ENCODE data around the gene ADAMTSL3.

Gene ADAMTSL3

DNA sequence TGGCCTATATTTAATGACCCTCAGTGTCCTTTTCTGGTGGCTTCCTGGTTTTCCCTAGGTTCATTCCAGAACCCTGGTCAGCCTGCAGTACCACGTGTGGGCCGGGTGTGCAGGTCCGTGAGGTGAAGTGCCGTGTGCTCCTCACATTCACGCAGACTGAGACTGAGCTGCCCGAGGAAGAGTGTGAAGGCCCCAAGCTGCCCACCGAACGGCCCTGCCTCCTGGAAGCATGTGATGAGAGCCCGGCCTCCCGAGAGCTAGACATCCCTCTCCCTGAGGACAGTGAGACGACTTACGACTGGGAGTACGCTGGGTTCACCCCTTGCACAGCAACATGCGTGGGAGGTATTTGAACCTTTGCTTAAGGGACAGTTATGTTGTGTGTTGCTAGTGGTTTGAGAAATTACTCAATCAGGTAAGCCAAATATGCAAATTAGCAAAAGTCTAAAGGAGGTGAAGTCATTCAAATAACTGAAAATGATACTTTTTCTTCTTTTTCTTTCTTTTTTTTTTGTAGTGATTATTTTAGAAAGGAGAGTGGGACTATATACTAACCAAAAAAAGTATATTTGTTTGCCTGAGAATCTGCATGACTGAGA lies 259.2 kb downstream of the ADAMTSL3 start:
- no peak for DNase-seq (ENCODE audit: extremely low read depth in 1 of 2, low read depth in 1 of 2)

DNA sequence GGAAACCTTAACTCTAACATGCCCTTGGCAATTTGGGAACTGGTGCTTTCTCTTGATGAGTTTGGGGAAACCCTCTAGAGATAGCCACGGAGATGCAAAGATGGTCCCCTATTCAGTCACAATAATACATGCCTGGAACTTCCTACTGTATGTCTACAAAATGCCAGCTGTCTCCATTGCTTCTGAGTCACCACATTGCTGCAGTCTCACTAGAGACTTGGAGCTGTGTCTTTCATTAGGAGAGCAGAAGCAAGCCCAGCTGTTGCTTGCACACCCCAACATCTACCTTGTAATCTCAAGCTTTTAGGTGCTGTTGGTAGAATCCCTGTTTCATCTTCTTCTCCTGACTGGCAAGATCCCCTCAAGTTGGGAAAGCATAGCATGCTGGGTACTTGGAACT lies 261.0 kb downstream of the ADAMTSL3 start:
- DNase-seq (ENCODE audit: extremely low read depth in 1 of 2, low read depth in 1 of 2) = no peak

DNA sequence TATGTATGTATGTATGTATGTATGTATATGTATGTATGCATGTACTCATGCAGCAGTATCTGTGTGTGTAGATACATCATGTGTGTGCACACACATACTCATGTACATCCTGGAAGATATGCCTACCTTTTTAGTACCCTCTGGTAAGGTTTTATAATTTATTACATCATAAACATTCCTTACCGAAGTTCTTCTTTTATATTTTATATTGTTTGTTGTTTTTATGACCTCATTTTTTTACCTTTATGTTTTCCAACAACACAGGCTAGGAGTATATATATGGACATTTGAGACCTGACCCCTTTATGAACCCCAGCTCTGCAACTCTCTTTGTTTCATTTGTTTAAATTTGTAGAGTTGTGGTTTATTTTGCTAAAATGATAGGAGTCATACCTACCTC lies 263.5 kb downstream of the ADAMTSL3 start:
- no peak for DNase-seq (ENCODE audit: extremely low read depth in 1 of 2, low read depth in 1 of 2)

DNA sequence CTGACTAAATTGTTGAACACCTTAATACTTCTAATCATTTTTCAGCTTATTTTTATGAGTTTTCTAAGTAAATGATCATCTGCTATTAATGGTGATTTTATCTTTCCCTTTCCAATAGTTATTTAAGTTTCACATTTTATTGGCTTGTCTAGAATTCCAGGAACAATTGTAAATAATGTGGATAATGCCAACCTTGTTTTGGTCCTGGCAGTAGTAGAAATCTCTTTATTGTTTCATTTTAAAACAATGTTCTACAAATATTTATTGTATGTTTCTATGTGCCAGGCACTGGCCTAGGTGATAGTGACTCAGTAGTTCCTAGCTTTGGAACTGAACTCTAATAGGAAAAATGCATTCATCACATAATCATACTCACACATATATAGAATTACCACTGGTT lies 264.1 kb downstream of the ADAMTSL3 start:
- no peak for DNase-seq (ENCODE audit: extremely low read depth in 1 of 2, low read depth in 1 of 2)

DNA sequence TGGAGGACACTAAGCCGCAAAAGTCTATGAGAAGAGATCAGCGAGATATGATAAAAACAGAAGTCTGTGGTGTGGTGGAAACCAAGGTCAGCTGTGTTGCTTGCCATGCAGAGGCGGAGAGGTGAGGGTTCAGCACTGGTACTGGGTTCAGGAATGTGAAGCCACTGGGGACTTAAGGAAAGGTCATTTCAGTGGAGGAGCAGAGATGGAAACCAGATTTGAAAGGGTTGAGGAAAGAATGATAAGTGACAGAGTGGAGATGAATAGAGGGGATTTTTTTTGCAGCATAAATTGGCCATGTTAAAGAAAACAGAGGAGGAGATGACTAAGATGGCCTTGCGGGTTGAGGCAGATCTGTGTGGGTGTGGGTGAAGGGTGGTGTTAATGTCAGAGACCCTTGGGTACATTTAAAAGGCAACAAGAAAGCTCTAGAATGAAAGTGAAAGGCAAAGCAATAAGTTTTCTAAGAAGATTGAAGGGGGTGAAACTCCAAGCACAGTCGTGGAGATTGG lies 265.5 kb downstream of the ADAMTSL3 start:
- peak in 1 of 2 donors; percentile 24 for DNase-seq (ENCODE audit: extremely low read depth in 1 of 2, low read depth in 1 of 2)

DNA sequence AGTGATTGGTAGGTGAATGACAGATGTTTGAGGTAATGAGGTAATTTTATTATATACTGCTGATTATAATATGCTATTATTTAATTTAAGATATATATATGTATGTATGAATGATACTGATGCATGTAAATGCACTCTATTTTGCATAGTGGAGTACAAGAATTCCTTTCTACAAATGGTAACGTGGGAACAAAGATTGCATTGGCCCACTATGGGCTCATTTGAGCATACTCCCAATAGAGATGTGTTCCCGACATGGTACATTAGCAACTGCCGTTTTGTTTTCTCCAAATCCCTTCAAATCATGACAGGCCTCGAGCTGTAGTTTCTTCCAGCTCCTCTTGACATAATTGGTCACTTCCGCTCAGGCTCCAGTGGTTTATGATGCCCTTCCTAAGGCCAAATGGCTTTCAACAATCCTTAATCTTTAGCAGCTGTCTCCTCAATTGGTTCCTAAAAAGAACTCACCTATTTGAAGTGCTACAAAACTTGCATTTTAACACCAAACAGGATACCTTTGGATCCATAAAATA lies 266.1 kb downstream of the ADAMTSL3 start:
- DNase-seq (ENCODE audit: extremely low read depth in 1 of 2, low read depth in 1 of 2) = no peak

DNA sequence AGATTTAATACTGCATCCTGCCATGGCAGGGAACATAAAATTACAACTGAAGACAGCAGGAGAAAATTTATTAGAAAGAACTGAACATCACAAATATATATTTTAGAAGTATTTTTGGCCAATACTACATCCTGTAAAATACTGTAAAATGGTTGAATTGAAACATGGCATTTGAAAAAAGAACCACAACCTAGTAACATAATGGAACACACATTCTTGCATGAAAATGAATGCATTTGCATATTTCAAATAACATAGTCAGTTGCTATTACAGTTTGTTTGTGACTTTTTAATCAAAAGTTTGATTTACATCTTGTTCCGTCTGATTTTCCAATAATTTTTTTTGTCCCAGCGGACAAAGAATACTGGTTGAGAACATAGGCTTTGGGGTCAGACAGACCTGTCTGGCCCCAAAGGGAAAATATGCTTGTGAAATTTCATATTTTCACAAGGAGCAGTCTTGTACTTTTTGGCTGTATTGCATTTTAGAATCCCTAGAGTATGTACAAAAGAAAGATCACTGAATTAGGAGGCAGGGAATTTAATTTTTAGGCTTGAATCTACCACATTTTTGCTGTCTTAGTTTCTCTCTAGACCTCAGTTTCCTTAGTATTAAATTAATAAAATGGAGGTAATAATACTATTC lies 268.8 kb downstream of the ADAMTSL3 start:
- DNase-seq (ENCODE audit: extremely low read depth in 1 of 2, low read depth in 1 of 2) = no peak

DNA sequence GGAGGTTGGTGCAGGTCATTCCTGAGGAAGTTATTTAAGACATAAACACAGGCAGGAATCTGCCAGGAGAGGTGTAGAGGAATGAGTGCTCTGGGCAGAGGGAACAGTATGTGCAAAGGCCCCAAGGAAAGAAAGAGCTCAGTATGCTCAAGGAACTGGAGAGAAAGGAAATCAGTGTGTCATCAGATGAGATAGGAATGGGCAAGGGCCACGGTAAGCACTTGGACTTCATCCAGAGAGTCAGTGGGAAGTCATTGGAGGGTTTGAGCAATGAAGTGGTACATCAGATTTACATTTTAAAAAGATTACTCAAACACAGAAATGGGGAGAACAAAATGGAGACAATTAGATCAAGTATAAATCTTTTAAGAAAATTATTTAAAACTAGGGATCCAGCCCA lies 272.2 kb downstream of the ADAMTSL3 start:
- no peak for DNase-seq (ENCODE audit: extremely low read depth in 1 of 2, low read depth in 1 of 2)

DNA sequence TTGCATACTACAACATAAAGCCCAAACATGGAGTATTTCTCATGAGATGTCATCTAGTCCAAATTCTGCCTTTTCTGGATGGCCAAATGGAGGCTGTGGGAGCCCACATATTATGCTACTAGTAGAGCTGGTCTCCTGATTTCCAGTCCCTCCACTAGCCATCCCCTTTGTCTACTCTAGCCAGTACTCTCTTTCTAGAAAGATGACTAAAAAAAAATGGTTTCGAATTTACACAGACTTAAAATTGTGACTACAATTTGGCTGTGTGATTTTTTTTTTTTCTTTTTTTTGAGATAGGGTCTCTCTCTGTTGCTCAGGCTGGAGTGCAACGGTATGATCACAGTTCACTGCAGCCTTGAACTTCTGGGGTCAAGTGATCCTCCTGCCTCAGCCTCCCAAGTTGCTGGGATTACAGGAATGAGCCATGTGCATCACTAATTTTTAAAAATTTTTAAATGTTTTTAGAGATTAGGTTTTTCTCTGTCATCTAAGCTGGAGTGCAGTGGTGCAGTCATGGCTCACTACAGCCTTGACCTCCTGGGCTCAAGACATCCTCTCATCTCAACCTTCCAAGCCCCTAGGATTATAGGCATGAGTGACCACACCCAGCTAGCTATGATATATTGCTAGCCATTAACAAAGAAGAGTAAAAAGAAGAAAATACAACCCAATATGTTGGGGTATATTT lies 273.9 kb downstream of the ADAMTSL3 start:
- DNase-seq (ENCODE audit: extremely low read depth in 1 of 2, low read depth in 1 of 2) = no peak

DNA sequence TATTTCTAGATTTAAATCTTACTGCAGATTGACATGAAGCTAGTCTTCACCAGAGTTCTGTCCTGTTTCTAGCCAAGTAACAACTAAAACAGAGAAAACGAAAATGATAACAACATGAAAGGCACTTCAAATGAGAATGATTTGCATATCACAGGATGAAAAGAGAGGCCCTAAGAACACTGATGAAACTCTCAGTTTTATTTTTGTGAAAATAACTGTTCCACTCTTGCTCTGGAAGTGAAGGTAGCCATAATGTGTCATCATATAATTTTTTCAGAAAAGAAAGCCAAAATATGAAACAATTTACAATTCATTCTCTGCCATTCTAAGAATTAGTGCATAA lies 274.4 kb downstream of the ADAMTSL3 start:
- DNase-seq (ENCODE audit: extremely low read depth in 1 of 2, low read depth in 1 of 2) = no peak

DNA sequence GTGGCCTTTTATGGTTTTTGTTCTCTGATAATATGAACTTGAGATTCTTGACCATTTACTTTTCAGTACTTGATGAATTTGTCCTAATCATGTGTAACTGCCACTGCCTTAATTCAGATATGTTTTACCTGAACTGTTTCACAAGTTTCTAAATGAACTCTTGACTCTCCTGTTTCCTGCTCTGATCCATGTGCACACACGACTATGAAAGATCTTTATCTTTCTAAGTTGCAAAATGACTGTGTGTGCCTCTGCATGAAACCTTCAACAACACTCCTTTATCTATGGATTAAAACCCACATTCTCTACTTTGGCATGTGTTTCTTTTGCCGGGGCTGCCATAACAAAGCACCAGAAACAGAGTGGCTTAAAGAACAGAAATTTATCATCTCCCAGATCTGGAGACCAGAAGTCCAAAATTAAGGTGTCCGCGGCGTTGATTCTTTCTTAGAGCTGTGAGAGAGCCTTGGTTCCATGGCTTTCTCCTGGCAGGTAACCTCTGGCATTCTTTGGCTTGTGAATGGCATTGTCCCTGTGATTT lies 275.0 kb downstream of the ADAMTSL3 start:
- DNase-seq (ENCODE audit: extremely low read depth in 1 of 2, low read depth in 1 of 2) = no peak

DNA sequence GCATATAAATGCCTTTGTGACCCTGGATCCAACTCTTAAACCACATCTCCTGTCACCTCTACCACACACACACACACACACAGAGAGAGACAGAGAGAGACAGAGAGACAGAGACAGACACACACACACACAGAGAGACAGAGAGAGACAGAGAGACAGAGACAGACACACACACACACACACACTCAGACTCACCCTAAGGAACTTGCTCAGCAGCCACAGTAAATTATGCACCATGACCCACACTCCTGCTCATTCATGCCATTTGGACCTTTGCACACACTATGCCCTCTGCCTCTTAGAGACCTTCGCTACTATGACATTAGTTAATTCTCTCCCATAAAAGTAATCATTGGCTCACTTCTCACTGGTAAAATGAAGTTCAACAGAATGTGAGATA lies 275.7 kb downstream of the ADAMTSL3 start:
- DNase-seq (ENCODE audit: extremely low read depth in 1 of 2, low read depth in 1 of 2) = no peak

DNA sequence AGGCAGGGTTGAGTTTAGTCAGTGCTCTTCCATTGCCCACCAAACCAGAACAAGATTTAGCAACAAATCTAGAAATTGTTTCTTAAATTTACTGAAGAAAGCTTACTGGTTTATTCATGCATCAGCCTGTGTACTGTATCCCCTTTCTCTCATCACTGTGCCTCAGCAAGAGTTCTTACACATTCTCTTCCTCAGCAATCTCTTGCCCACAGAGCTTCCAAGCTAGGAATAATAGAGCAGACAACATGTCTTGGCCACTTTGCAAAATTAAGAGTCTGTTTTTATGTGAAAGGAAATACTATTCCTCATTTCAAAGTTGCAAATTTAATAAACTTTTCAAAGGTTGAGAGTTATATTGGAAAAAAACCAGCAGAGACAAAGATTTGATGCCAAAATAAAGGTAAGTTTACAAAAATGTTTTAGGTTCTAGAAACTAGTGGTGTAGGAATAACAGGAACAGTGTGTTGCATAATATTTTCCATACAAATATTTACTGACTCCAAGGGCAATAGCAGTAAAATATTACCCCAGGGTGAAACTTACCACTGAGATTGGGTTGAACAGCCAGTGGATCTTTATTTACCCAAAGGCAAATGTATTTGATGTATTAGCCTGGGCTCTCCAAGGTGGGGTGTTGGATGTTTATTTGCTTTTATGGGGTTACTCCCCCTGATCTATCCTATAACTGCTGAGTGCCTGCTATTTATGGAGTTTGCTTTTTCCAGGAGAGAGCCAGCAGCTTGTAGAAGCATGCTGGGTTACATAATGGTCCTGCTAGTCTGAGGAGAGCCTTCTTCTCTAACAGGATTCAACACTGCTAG lies 276.7 kb downstream of the ADAMTSL3 start:
- no peak for DNase-seq (ENCODE audit: extremely low read depth in 1 of 2, low read depth in 1 of 2)

DNA sequence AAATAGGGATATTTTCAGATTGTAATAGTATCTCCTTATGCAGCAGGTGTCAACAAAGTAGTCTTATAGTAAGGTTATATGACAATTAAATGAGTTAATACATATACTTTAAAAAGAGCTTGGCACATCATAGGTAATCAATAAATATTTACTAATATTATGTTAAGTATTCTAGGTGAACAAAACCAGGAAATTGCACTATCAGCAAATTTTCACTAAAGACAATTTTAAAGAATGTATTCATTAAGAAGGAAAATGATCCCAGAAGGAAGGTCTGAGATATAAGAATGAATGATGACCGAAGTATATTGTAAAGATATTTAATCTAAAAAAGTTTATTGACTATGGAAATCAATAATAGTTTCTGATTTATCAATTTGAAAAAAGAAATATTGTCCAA lies 281.9 kb downstream of the ADAMTSL3 start:
- DNase-seq (ENCODE audit: extremely low read depth in 1 of 2, low read depth in 1 of 2) = no peak

DNA sequence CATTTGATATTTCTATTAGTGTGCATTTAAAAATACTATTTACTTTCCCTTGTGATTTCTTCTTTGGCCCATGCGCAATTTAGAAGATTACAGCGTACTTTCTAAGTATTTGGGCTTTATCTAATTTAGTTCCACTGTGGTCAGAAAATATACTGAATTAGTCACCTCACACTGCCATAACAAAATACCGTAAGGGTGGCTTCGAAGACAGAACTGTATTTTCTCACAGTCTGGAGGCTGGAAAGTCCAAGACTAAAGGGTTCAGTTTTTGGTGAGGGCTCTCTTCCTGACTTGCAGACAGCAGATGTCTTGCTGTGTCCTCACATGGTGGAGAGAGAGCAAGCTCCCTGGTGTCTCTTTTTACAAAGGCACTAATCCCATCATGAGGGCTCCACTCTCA lies 286.2 kb downstream of the ADAMTSL3 start:
- no peak for DNase-seq (ENCODE audit: extremely low read depth in 1 of 2, low read depth in 1 of 2)

DNA sequence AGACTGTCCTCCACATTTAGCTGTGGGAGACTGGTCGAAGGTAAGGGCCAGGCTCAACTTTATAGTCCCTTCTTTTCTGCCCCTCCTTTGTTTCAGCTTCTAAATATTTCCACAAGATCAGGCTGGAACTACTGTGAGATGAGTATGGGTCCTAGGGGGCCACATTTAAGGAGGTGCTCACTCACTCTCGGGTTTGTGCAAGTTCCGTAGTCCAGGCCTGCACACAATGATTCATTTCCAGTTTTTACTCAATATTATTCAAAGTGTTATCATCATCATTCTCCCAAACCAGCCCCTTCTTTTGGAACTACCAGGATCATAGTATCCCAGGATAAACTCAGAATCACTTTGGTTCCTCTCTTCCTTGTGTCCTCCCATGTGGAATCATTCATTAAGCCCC lies 289.1 kb downstream of the ADAMTSL3 start:
- no peak for DNase-seq (ENCODE audit: extremely low read depth in 1 of 2, low read depth in 1 of 2)

DNA sequence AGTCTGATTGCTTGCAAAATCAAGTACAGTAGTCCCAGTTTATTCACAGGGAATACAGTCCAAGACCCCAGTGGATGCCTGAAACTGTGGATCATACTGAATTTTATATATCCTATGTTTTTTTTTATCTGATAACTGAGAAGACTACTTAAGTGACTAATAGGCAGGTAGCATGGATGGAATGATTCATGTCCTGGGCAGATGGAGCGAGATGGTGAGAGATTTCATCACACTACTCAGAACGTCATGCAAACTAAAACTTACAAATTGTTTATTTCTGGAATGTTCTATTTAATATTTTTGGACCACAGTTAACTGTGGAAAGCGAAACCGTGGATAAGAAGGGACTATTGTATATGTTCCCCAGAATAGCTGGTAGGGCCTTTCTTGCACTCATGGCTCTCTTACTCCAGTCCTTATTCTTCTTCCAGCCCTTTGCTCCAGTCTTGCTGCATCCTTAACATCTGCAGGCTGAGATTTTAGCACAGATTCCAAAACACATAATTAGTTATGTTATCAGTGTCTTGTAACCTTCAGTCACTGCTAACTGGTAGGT lies 290.0 kb downstream of the ADAMTSL3 start:
- DNase-seq (ENCODE audit: extremely low read depth in 1 of 2, low read depth in 1 of 2) = no peak

DNA sequence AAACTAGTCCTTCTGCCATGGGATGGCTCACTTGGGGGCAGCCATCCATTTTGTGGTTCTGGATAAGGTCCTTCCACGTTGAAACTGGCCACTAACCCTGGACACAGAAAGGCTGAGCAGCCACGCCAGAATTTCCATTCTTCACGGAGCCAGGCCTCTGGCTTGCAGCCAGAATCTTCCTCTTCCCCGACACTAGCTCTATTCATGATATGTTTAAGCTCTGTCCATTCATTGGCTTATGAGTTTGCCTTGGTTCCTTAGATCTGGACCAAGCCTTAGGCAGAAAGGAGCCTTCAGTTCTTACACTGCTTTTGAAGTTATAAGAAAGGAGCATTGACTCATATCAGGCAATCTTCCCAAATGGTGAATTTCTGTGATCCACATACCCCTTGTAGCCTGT lies 293.2 kb downstream of the ADAMTSL3 start:
- DNase-seq (ENCODE audit: extremely low read depth in 1 of 2, low read depth in 1 of 2) = no peak

DNA sequence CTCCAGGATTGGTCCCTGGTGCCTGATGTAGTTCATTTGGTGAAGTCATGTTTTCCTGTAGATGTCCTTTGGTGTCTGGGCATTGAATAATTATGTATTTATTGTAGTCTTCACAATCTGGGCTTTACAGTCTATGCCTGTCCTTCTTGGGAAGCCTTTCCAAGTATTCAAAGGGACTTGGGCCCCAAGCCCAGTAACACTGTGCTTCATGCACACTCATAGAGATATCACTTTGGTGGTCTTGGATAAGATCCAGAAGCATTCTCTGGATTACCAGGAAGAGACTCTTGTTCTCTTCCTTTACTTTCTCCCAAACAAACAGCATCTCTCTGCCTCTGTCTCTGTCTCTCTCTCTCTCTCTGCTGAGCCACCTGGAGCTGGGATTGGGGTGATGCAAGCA lies 300.6 kb downstream of the ADAMTSL3 start:
- DNase-seq (ENCODE audit: extremely low read depth in 1 of 2, low read depth in 1 of 2) = no peak

DNA sequence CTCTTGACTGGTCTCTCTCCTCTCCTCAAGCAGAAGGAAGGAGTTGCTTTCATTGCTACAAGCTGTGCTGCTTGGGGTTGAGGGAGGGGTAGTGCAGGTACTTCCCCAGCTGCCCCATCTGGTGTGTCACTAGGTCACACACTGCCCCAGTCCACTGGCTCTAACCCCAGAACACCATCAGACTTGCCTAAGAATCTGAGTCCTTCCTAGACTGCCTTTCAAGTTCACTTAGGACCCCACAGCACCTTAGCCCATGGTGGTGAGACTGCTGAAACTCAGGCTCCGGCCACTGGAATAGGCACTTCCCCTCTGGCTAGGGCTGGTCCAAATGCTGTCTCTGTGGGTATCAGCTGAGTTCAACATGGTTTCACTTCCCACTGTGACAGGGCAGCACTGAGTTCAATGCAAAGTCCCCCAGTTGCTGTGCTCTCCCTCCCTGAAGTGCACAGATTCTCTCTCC lies 301.9 kb downstream of the ADAMTSL3 start:
- DNase-seq (ENCODE audit: extremely low read depth in 1 of 2, low read depth in 1 of 2) = no peak

DNA sequence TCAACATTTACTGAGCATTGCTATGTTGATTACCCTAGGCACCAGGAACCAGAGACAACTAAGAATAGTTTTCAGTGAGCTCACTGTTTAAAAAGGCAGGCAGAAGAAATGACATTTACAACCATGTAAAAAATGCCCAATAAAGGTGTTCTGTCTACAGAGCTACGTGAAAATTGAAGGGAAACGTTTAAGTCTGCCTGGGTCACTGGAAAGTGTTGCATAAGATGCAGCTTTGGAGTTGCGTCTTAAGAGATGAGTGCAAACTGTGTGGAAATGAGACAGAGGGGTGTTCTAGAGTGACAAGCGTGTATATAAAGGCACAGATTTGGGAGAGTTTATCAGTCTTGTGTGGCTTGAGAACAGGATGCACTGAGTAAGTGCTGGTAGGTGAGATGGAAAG lies 303.0 kb downstream of the ADAMTSL3 start:
- no peak for DNase-seq (ENCODE audit: extremely low read depth in 1 of 2, low read depth in 1 of 2)
